Measurements from ENCODE around the gene COPS6. TPM values are rescaled to one million over a fixed set of nuclear protein-coding genes. Genes with fewer than 3 reads are reported as not detected.

The COPS6 gene
- total RNA-seq (10 to 100 TPM; 85.5 to 89.2 TPM), polyA plus RNA-seq (100 to 1,000 TPM; 155 to 261 TPM)

DNA sequence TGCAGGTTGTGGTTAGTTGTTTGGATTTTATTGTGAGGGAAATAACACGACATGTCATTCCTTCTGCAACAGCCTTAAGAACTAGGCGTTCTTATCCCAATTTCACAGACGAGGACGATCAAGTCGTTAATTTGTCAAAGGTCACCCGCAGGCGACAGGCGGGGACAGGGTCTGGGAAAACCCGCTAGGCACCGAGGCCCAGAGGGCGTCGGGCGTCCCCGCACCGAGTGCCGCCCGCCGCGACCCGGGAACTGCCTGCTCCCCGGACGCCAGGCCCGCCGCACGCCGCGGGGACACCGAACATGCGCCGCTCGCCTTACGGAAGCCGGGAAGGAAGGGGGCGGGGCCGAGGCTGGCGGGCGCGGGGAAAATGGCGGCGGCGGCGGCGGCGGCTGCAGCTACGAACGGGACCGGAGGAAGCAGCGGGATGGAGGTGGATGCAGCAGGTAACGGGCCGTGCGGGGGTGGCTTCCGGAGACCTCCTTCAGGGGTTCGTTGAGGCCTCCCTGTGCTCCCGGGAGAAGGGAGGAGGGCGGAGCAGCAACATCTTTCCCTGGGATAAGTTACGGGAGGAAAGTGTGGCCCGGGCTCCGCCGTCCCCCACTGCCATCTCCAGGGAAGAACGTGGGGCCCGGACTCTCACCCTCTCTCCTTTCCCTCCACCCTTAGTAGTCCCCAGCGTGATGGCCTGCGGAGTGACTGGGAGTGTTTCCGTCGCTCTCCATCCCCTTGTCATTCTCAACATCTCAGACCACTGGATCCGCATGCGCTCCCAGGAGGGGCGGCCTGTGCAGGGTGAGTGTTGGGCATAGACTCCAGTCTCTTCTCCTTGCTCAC lies at the start of gene COPS6:
TSS of gene COPS6 (plus strand) at position 349 of the 837 bp plus-strand sequence. CDS start at position 371, 22 bp downstream.
- peaks cover 0 to 2% (median 0%) of the 10 kb centered on the region in 8 donors for H3K9me3 Mint-ChIP-seq
- peaks cover 37% of the 10 kb centered on the region for H3K36me3 ChIP-seq (ENCODE audit: insufficient read depth, low read length)
- ChIA-PET POLR2A (ENCODE audit: partially characterized antibody) (interaction anchor here (0.6 to 6.2 kb wide), 7 partner anchors 12 to 340 kb away, joined by 3 to 83 read pairs (median 7); partner anchors contain the start of genes AP4M1, CNPY4, MBLAC1 and MCM7), CTCF (ENCODE audit: partially characterized antibody) (interaction anchor here (3.0 kb wide), 1 partner anchor 13 kb away, joined by 19 read pairs; the partner anchor contains the start of genes AP4M1 and MCM7)
- H3K36me3 Mint-ChIP-seq = peaks cover 26 to 46% of the 10 kb centered on the region in 2 donors
- H3K9me3 ChIP-seq (ENCODE audit: control insufficient read depth in 1 of 2, low read length in 2 of 2) = no peaks in the 10 kb centered on the region
- peaks cover 15 to 35% (median 27%) of the 10 kb centered on the region in 4 donors for H3K4me1 Mint-ChIP-seq
- H3K4me3 Mint-ChIP-seq = peak within 1 kb of the TSS; percentile 86 to 94 (median 91)
- peak; percentile 83 to 91 (median 85) for DNase-seq
- H3K27ac ChIP-seq (ENCODE audit: low read depth, low read length) = peak within 1 kb of the TSS; percentile 76
- H3K27me3 Mint-ChIP-seq = no peaks in the 10 kb centered on the region
- intact Hi-C loops (cut with micrococcal nuclease) = loop anchor here (1.0 to 10.0 kb wide), 2 partner anchors 11 to 534 kb away; partner anchors contain the start of genes FAM200A and ZNF655
- peak within 1 kb of the TSS; percentile 90 to 97 (median 95) for H3K27ac Mint-ChIP-seq
- peaks cover 16% of the 10 kb centered on the region for H3K4me1 ChIP-seq (ENCODE audit: insufficient read depth, low read length)
- H3K4me3 ChIP-seq (ENCODE audit: low read length in 2 of 2) = peak within 1 kb of the TSS; percentile 57 to 82
- no peaks in the 10 kb centered on the region for H3K27me3 ChIP-seq (ENCODE audit: insufficient read depth, low read length)

DNA sequence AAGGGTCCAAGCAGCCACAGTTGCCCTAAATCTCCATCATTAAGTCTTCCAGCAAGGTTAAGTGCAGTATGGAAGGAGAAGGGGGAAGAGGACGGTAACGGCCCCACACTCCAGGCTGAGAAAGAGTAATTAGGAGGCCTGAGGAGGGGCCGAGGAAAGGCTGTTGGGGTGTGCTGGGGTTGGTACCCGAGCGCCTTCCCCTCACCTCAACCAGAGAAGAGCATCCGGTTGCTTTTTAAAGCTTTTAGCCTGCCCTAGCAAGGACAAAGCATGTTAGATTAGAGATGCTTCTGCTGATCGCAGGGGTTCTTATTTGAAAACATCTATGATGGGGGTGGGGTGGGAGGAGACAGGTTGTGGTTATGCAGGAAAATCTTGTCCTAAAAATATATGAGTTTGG lies 48.2 kb upstream of the COPS6 start:
- ChIA-PET POLR2A (ENCODE audit: partially characterized antibody) (no interaction called here), CTCF (ENCODE audit: partially characterized antibody) (no interaction called here)
- H3K27me3 Mint-ChIP-seq = no peaks in the 10 kb centered on the region
- H3K4me1 Mint-ChIP-seq = peaks cover 5 to 14% (median 8%) of the 10 kb centered on the region in 4 donors
- no peaks in the 10 kb centered on the region for H3K9me3 ChIP-seq (ENCODE audit: control insufficient read depth in 1 of 2, low read length in 2 of 2)
- H3K9me3 Mint-ChIP-seq = no peaks in the 10 kb centered on the region
- no peak overlapping the region for H3K4me3 Mint-ChIP-seq
- no peaks in the 10 kb centered on the region for H3K4me1 ChIP-seq (ENCODE audit: insufficient read depth, low read length)
- peaks cover 5 to 13% of the 10 kb centered on the region in 2 donors for H3K36me3 Mint-ChIP-seq
- no peak for DNase-seq
- peaks cover 5% of the 10 kb centered on the region for H3K36me3 ChIP-seq (ENCODE audit: insufficient read depth, low read length)
- no peaks in the 10 kb centered on the region for H3K27me3 ChIP-seq (ENCODE audit: insufficient read depth, low read length)
- intact Hi-C loops (cut with micrococcal nuclease) = no loop called here
- H3K27ac ChIP-seq (ENCODE audit: low read depth, low read length) = no peak overlapping the region
- no peak overlapping the region for H3K4me3 ChIP-seq (ENCODE audit: low read length in 2 of 2)
- peak overlapping the region in 2 of 7 donors; percentile 13 to 82 for H3K27ac Mint-ChIP-seq

DNA sequence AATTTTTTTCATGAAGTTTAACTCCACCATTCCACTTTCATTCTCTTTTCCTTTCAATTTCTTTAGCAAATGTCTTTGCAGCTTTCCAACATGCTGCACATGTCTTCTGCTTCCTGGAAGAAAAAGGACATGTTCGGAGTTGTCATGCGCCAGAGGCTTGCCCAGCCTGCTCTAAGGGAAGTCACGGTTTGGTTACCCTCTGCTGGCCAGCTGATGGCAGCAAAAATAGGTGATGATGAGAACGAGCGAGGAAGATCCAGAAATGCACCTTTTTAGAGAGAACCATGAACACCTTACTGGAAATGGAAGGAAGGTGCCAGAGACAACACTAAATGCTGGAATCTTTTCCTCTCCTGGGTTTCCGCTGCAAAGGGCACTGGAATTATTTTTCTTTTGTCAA lies 44.1 kb upstream of the COPS6 start:
- Histone ChIP-seq H3K27me3 (ENCODE audit: insufficient read depth, low read length) (no peaks in the 10 kb centered on the region), H3K4me3 (ENCODE audit: low read length in 2 of 2) (no peak overlapping the region), H3K36me3 (ENCODE audit: insufficient read depth, low read length) (no peaks in the 10 kb centered on the region), H3K27ac (ENCODE audit: low read depth, low read length) (no peak overlapping the region), H3K9me3 (ENCODE audit: control insufficient read depth in 1 of 2, low read length in 2 of 2) (no peaks in the 10 kb centered on the region), H3K4me1 (ENCODE audit: insufficient read depth, low read length) (peaks cover 7% of the 10 kb centered on the region)
- intact Hi-C loops (cut with micrococcal nuclease) = no loop called here
- Mint-ChIP-seq H3K4me3 (peak overlapping the region in 3 of 8 donors; percentile 6 to 53 (median 48)), H3K4me1 (peaks cover 8 to 21% (median 15%) of the 10 kb centered on the region in 4 donors), H3K9me3 (peaks cover 0 to under 1% (median 0%) of the 10 kb centered on the region in 8 donors), H3K27me3 (no peaks in the 10 kb centered on the region), H3K27ac (peak overlapping the region in 2 of 7 donors; percentile 37 to 44), H3K36me3 (peaks cover 0 to 6% of the 10 kb centered on the region in 2 donors)
- POLR2A ChIA-PET (ENCODE audit: partially characterized antibody) = no interaction called here
- CTCF ChIA-PET (ENCODE audit: partially characterized antibody) = interaction anchor here (0.6 kb wide), 2 partner anchors 23 to 44 kb away, joined by 3 read pairs; no protein-coding TSS in a partner anchor
- no peak for DNase-seq

DNA sequence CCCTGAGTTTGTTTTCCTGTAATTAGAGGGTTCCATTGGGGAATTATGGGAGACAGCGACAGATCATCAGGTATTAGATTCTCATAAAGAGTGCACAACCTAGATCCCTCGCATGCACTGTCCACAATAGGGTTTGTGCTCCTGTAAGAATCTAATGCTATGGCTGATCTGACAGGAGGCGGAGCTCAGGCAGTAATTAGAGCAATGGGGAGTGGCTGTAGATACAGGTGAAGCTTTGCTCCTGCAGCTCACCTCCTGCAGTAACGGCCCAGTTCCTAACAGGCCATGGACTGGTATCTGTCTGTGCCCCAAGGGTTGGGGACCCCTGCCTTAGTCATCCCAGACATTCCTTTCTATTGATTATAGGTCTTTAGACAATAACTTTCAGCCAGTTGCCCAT lies 40.1 kb upstream of the COPS6 start:
- no peaks in the 10 kb centered on the region for H3K27me3 ChIP-seq (ENCODE audit: insufficient read depth, low read length)
- no peaks in the 10 kb centered on the region for H3K36me3 ChIP-seq (ENCODE audit: insufficient read depth, low read length)
- H3K27ac ChIP-seq (ENCODE audit: low read depth, low read length) = peak overlapping the region; percentile 83
- Mint-ChIP-seq H3K4me1 (peaks cover 12 to 30% (median 19%) of the 10 kb centered on the region in 4 donors), H3K27me3 (no peaks in the 10 kb centered on the region), H3K4me3 (peak overlapping the region; percentile 77 to 97 (median 92)), H3K36me3 (peaks cover 3 to 9% of the 10 kb centered on the region in 2 donors), H3K27ac (peak overlapping the region; percentile 90 to 98 (median 96)), H3K9me3 (peaks cover 0 to 2% (median 0%) of the 10 kb centered on the region in 8 donors)
- POLR2A ChIA-PET (ENCODE audit: partially characterized antibody) = interaction anchor here (1.8 to 3.3 kb wide), 4 partner anchors 34 to 129 kb away, joined by 6 to 23 read pairs (median 16); partner anchors contain the start of genes AP4M1, MCM7, TRIM4 and ZKSCAN1
- peaks cover 13% of the 10 kb centered on the region for H3K4me1 ChIP-seq (ENCODE audit: insufficient read depth, low read length)
- no peaks in the 10 kb centered on the region for H3K9me3 ChIP-seq (ENCODE audit: control insufficient read depth in 1 of 2, low read length in 2 of 2)
- intact Hi-C loops (cut with micrococcal nuclease) = loop anchor here (1.0 to 2.0 kb wide), 4 partner anchors 33 to 78 kb away; partner anchors contain the start of genes MBLAC1 and ZNF3
- CTCF ChIA-PET (ENCODE audit: partially characterized antibody) = interaction anchor here (1.4 kb wide), 1 partner anchor 85 kb away, joined by 4 read pairs; no protein-coding TSS in a partner anchor
- no peak for DNase-seq
- H3K4me3 ChIP-seq (ENCODE audit: low read length in 2 of 2) = peak overlapping the region in 1 of 2 donors; percentile 94

DNA sequence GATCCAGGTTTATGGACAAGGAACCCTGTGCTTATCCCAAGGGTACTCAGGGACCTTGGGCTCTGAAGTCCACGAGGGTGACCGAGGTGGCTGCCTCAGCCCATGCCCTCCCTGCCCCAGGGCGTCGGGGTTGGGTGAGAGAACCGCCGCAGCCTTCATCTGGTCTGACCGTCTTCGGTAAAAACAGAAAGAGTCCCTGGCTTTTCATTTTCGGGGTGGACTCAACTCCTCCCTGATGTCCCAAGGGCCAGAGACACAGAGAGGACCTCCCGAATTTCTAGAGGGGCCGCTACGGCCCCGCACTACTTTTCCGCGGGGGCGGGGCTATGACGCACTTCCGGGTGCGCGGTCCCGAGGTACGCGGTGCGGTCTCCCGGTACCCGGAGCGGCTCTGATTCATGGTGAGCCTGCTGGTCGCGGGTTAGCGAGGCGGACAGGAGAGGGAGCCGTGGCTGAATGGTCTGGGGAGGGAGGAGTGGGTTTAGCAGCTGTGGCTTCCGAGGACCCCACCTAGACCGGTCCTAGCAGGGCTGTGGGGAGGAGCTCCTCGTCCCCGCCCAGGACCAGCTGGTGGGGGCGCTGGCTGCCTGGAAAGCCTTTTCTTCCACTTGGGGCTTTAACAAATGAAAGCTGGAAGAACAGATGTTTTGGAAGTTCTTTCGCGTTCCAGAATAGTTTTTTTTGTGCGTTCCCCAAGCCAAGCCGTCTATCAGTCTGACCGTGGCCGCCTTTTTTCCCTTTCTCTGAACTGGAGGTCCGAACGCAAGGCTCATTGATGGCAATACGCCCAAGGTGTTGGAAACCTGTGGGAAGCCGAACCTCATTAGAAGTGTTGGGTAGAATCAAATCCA lies 39.1 kb upstream of the COPS6 start, which contains the start of gene ZSCAN21:
TSS of gene ZSCAN21 (plus strand) at position 334 of the 851 bp plus-strand sequence. CDS start 7,233 bp downstream, outside the sequence.
- CTCF ChIA-PET (ENCODE audit: partially characterized antibody) = interaction anchor here (0.6 to 1.6 kb wide), 9 partner anchors 10 to 141 kb away, joined by 3 to 6 read pairs (median 3); no protein-coding TSS in a partner anchor
- intact Hi-C loops (cut with micrococcal nuclease) = loop anchor here (1.0 to 2.0 kb wide), 4 partner anchors 32 to 77 kb away; partner anchors contain the start of genes MBLAC1 and ZNF3
- no peaks in the 10 kb centered on the region for H3K9me3 ChIP-seq (ENCODE audit: control insufficient read depth in 1 of 2, low read length in 2 of 2)
- H3K4me3 ChIP-seq (ENCODE audit: low read length in 2 of 2) = peak within 1 kb of the TSS; percentile 67 to 94
- peak within 1 kb of the TSS; percentile 83 for H3K27ac ChIP-seq (ENCODE audit: low read depth, low read length)
- peaks cover 0 to 2% (median 0%) of the 10 kb centered on the region in 8 donors for H3K9me3 Mint-ChIP-seq
- peaks cover 13% of the 10 kb centered on the region for H3K4me1 ChIP-seq (ENCODE audit: insufficient read depth, low read length)
- H3K27ac Mint-ChIP-seq = peak within 1 kb of the TSS; percentile 91 to 98 (median 97)
- peak within 1 kb of the TSS; percentile 91 to 97 (median 94) for H3K4me3 Mint-ChIP-seq
- POLR2A ChIA-PET (ENCODE audit: partially characterized antibody) = interaction anchor here (0.6 to 3.3 kb wide), 10 partner anchors 14 to 387 kb away, joined by 3 to 23 read pairs (median 6); partner anchors contain the start of genes AP4M1, MCM7, PPP1R35 and TRIM4
- peaks cover 3 to 9% of the 10 kb centered on the region in 2 donors for H3K36me3 Mint-ChIP-seq
- peak; percentile 76 to 82 (median 77) for DNase-seq
- no peaks in the 10 kb centered on the region for H3K27me3 Mint-ChIP-seq
- H3K36me3 ChIP-seq (ENCODE audit: insufficient read depth, low read length) = no peaks in the 10 kb centered on the region
- H3K4me1 Mint-ChIP-seq = peaks cover 11 to 28% (median 18%) of the 10 kb centered on the region in 4 donors
- no peaks in the 10 kb centered on the region for H3K27me3 ChIP-seq (ENCODE audit: insufficient read depth, low read length)

DNA sequence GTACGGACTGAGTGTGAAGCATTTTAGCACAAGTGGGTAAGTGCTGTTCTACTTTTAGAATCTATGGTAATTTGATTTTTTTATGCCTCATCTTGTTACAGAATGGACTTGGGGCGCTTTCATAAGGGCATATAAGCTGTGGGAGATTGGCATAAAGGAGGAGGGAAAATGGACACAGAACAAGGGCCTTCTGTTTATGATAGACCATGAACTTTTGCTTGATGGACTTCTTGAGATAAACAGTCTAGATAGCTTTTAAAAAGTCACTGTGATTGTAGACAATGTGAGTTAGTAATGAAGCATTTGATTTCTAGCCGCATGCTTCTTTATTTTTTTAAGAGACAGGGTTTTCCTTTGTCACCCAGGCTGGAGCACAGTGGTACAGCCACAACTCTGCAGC lies 37.2 kb upstream of the COPS6 start:
- no peak overlapping the region for H3K4me3 ChIP-seq (ENCODE audit: low read length in 2 of 2)
- H3K36me3 Mint-ChIP-seq = peaks cover 3 to 9% of the 10 kb centered on the region in 2 donors
- ChIA-PET POLR2A (ENCODE audit: partially characterized antibody) (no interaction called here), CTCF (ENCODE audit: partially characterized antibody) (interaction anchor here (1.1 to 2.1 kb wide), 3 partner anchors 30 to 80 kb away, joined by 3 to 7 read pairs (median 3); no protein-coding TSS in a partner anchor)
- no peaks in the 10 kb centered on the region for H3K27me3 ChIP-seq (ENCODE audit: insufficient read depth, low read length)
- no peak for DNase-seq
- H3K4me3 Mint-ChIP-seq = peak overlapping the region in 7 of 8 donors; percentile 13 to 68 (median 60)
- intact Hi-C loops (cut with micrococcal nuclease) = no loop called here
- H3K9me3 ChIP-seq (ENCODE audit: control insufficient read depth in 1 of 2, low read length in 2 of 2) = no peaks in the 10 kb centered on the region
- peaks cover 0 to 2% (median 0%) of the 10 kb centered on the region in 8 donors for H3K9me3 Mint-ChIP-seq
- H3K36me3 ChIP-seq (ENCODE audit: insufficient read depth, low read length) = no peaks in the 10 kb centered on the region
- H3K4me1 Mint-ChIP-seq = peaks cover 10 to 26% (median 18%) of the 10 kb centered on the region in 4 donors
- peaks cover 13% of the 10 kb centered on the region for H3K4me1 ChIP-seq (ENCODE audit: insufficient read depth, low read length)
- H3K27ac ChIP-seq (ENCODE audit: low read depth, low read length) = no peak overlapping the region
- H3K27ac Mint-ChIP-seq = peak overlapping the region; percentile 18 to 77 (median 65)
- no peaks in the 10 kb centered on the region for H3K27me3 Mint-ChIP-seq

Measured in CD4-positive, alpha-beta memory T cell (primary cell).